ENCODE results near the gene NBAS.

GRCh38 chr2:15533860-15534480, 27.2 kb downstream of the NBAS start:
- TF ChIP-seq CTCF (conservative IDR thresholded peaks at IDR 0.05; ENCODE audit: low read depth, low read length) (no peak), RCOR1 (IDR thresholded peaks at IDR 0.05; ENCODE audit: insufficient replicate concordance, low read length) (no peak), MAZ (IDR thresholded peaks at IDR 0.05; ENCODE audit: borderline replicate concordance, low read depth, low read length) (no peak), POLR2A (IDR thresholded peaks at IDR 0.05; ENCODE audit: low read depth, low read length) (no peak), RAD21 (IDR thresholded peaks at IDR 0.05; ENCODE audit: low read length) (no peak), CEBPB (IDR thresholded peaks at IDR 0.05; ENCODE audit: low read depth, low read length) (no peak), CHD1 (IDR thresholded peaks at IDR 0.05; ENCODE audit: low read depth, low read length) (no peak), SMC3 (IDR thresholded peaks at IDR 0.05; ENCODE audit: low read depth, low read length) (no peak)
- TF ChIP-seq, protein P1, sequence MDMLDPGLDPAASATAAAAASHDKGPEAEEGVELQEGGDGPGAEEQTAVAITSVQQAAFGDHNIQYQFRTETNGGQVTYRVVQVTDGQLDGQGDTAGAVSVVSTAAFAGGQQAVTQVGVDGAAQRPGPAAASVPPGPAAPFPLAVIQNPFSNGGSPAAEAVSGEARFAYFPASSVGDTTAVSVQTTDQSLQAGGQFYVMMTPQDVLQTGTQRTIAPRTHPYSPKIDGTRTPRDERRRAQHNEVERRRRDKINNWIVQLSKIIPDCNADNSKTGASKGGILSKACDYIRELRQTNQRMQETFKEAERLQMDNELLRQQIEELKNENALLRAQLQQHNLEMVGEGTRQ (IDR thresholded peaks at IDR 0.05; ENCODE audit: low read depth, low read length) = no peak
- TF ChIP-seq, protein P2, sequence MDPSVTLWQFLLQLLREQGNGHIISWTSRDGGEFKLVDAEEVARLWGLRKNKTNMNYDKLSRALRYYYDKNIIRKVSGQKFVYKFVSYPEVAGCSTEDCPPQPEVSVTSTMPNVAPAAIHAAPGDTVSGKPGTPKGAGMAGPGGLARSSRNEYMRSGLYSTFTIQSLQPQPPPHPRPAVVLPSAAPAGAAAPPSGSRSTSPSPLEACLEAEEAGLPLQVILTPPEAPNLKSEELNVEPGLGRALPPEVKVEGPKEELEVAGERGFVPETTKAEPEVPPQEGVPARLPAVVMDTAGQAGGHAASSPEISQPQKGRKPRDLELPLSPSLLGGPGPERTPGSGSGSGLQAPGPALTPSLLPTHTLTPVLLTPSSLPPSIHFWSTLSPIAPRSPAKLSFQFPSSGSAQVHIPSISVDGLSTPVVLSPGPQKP (IDR thresholded peaks at IDR 0.05; ENCODE audit: borderline replicate concordance, low read depth, low read length) = no peak

Data from IMR-90 (cell line).